Measurements from ENCODE around the gene TNXB. TPM values are rescaled to one million over a fixed set of nuclear protein-coding genes. Genes with fewer than 3 reads are reported as not detected.
"Not testable (repeated sequence)": the region's sequence is repeated elsewhere in the genome, so short reads cannot be mapped to it uniquely, and the experiment has no call there.

TNXB gene
- total and polyA plus RNA-seq, 5 experiments from 2014 or later: 0.13 to 17.8 (median 14.5) TPM; not detected in 2

DNA sequence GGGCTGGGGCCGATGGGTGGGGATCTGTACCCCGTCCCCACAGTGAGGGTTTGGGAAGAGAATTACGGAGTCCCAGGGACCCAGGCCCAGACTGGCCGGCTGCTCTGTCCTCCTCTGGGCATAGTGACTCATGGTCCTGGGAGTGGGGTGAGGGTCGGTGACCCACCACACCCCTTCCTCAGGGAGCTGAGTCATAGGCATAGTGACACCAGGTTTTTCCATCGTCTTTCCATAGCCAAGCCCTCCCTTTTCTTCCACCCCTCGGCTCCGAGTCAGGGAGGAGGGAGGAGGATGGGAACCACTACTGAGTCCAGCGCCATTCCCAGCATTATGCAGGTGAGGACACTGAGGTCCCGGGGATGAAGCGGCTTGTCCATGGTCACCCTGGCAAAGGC, 62.1 kb downstream of the TNXB start:
- Mint-ChIP-seq H3K36me3 (no peaks in the 10 kb centered on the region), H3K4me3 (no peak overlapping the region), H3K27ac (no peak overlapping the region), H3K9me3 (no peaks in the 10 kb centered on the region), H3K4me1 (peaks cover 0 to 10% (median 5%) of the 10 kb centered on the region in 4 donors), H3K27me3 (no peaks in the 10 kb centered on the region)
- no peak for DNase-seq
- POLR2A ChIA-PET: no interaction called here
- no peak for ATAC-seq

DNA sequence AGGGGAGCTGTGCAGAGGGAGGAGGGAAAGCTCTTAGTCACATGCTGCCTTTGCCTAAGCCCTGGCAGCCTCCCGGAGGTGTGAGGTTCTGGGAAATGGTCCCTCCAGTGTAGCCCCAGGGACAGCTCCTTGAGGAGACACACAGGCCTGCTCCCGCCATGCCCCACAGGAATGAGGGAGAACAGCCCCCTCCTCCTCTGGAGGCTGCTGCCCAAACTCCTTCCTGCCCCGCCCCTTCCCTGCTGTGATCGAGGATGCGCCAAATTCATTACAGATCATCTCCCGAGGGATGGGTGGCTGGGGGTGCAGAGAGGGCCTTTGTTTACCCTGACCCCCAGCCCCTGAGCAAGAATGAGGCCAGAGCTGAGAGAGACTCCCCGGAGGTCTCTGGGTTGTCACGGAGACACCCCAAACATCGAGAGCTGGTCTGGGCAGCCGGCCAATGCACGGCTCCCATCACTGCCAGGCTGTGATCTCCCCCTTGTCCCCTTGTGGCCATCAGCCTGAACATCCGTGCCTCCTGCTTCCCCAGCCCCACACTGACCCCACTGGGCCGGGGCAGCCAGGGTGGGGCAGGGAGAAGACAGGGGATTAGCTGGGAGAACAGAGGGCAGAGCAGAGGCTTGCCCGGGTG, 62.6 kb downstream of the TNXB start:
- Mint-ChIP-seq H3K4me1 (peaks cover 0 to 10% (median 5%) of the 10 kb centered on the region in 4 donors), H3K36me3 (no peaks in the 10 kb centered on the region), H3K9me3 (no peaks in the 10 kb centered on the region), H3K27ac (peak overlapping the region in 1 of 10 donors; percentile 43), H3K4me3 (no peak overlapping the region), H3K27me3 (no peaks in the 10 kb centered on the region)
- POLR2A ChIA-PET: interaction anchor here (0.5 kb wide), 1 partner anchor 150 kb away, joined by 5 read pairs; no protein-coding TSS in a partner anchor
- no peak for DNase-seq
- no peak for ATAC-seq

DNA sequence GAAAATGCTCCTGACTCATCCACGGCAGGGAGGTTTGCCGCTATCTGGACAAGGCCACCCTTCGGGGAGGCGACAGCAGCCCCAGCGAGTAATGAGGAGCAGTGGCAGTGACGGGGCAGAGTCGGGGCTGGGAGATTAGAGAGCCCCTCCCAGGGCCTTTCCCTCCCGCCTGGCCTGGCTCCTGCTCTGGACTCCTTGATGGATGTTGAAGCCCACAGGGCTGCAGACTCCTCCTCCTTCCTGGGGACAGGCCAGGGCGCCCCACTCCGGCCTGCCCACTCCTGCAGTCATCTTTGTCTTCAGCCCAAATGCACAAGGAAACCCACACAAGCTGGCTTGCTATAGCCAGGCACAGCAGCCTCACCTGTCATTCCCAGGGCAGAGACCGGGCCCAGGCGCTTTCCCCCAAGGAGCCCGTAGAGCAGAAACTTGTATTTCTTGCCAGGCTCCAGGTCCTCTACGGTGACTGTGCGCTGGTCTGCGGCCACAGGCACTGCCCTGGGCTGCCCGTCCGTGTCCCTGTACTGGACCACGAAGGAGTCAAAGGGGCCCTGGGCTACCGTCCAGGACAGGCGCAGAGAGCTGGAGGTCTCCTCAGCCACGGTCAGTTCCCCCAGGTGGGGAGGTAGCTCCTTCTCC, 63.2 kb downstream of the TNXB start:
- Mint-ChIP-seq H3K27ac (no peak overlapping the region), H3K36me3 (no peaks in the 10 kb centered on the region), H3K9me3 (no peaks in the 10 kb centered on the region), H3K27me3 (no peaks in the 10 kb centered on the region), H3K4me1 (peaks cover 0 to 9% (median 5%) of the 10 kb centered on the region in 4 donors), H3K4me3 (no peak overlapping the region)
- POLR2A ChIA-PET: interaction anchor here (0.5 kb wide), 1 partner anchor 151 kb away, joined by 5 read pairs; no protein-coding TSS in a partner anchor
- DNase-seq (no peak), ATAC-seq (no peak)

DNA sequence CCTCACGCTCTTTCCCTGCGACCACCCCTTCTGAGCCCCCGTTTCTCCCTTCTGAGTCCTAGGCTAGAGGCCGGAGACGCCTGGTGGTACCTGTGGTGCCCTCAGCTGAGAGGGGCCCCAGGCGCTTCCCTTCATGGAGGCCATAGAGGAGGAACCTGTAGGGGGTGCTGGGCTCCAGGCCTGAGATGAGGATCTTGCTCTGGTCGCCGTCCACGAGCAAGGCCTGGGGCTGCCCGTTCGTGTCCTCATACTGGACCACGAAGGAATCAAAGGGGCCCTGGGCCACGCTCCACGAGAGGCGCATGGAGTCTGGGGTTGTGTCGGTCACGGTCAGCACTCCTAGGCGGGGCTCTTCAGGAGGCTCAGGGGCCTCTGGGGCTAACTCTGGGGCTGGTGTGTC, 64.2 kb downstream of the TNXB start:
- ATAC-seq, H3K27ac Mint-ChIP-seq, DNase-seq, H3K36me3 Mint-ChIP-seq, H3K27me3 Mint-ChIP-seq, H3K4me1 Mint-ChIP-seq, POLR2A ChIA-PET, H3K9me3 Mint-ChIP-seq, H3K4me3 Mint-ChIP-seq: not testable (repeated sequence)

DNA sequence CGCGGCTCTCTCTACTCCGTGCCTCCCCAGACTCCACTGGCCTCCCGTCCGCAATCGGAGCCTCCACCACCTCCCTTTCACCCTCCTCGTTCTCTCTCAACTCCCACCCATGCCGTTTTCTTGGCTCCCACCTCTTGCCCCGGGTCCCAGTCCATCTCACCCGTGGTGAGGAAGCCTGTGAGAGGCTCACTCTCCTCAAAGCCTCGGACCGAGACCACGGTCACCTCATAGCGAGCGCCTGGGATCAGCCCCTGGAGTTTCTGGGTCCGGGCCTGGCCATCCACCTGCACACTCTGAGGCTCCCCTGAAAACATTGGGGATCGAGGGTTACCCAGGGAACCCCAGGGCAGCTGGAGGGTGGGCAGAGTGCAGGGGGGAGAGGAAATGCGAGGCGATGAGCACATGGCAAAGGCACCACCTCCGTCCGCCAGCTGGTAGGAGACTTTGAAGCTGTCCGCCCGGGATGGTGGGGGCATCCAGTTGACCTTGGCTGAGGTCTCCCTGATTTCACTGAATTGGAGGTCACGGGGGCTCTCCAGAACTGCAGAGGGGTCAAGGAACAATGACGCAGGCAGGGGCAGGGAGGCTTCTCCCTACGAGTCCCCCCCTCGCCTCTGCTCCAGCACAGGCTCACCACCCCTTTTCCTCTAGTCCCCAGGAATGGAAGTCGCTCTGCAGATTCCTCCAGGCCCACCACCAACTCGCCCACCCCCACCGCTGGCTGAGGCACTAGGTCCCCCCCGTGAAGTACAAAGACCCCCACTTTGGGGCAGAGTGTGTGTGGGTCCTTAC, 65.4 kb downstream of the TNXB start:
- H3K27me3 Mint-ChIP-seq, DNase-seq, H3K9me3 Mint-ChIP-seq, POLR2A ChIA-PET, ATAC-seq, H3K4me3 Mint-ChIP-seq, H3K4me1 Mint-ChIP-seq, H3K27ac Mint-ChIP-seq, H3K36me3 Mint-ChIP-seq: not testable (repeated sequence)

DNA sequence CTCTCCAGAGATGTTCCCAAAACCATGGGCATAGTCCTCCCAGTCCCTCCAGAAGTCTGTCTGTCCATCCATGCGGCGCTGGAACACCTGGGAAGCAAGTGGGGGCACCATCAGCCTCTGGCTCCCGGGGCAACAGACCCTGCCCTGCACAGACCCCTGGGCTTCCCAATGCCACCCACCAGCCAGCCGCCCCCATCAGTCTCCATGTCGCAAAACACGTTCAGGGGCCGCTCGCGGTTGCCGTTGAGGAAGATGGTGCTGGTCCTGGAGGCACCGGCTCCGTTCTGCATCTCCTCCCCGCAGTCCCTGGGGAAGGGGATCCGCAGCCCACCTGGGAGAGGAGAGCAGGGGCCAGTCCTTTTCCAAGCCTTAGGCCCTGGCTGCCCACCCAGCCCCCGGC, 66.9 kb downstream of the TNXB start:
- ATAC-seq, POLR2A ChIA-PET, H3K27me3 Mint-ChIP-seq, H3K4me3 Mint-ChIP-seq, H3K4me1 Mint-ChIP-seq, H3K27ac Mint-ChIP-seq, DNase-seq, H3K36me3 Mint-ChIP-seq, H3K9me3 Mint-ChIP-seq: not testable (repeated sequence)

DNA sequence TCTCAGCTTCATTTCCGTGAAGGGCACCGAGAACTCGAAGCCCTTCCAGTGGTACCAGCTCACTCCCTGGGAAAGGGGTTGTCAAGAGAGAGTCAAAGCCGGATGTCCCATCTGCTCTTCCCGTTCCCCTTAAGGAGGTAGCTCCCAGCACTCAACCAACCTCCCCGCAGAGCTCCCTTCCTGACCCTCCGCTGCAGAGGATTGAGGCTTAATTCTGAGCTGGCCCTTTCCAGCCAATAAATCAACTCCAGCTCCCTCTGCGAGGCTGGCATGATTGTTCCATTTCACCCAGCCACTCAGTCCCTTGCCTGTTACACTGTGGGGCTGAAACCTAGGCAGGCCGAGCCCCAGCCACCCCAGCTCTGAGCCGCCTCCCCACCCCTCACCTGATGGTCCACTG, 67.8 kb downstream of the TNXB start:
- H3K9me3 Mint-ChIP-seq, ATAC-seq, POLR2A ChIA-PET, H3K4me1 Mint-ChIP-seq, H3K27ac Mint-ChIP-seq, H3K4me3 Mint-ChIP-seq, DNase-seq, H3K27me3 Mint-ChIP-seq, H3K36me3 Mint-ChIP-seq: not testable (repeated sequence)

DNA sequence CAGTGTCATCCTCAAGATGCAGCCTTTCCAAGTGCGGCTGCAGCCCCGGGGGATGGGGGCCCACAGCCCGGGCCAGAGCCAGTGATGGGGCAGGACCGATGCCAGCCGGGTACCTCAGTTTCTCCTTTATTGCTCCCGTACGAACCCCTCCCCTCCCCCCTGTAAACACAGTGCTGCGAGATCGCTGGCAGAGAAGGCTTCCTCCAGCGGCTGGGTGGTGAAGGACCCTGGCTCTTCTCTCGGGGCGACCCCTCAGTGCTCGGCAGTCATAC, 68.2 kb downstream of the TNXB start:
- H3K27ac Mint-ChIP-seq, DNase-seq, H3K4me1 Mint-ChIP-seq, H3K4me3 Mint-ChIP-seq, POLR2A ChIA-PET, H3K27me3 Mint-ChIP-seq, H3K9me3 Mint-ChIP-seq, H3K36me3 Mint-ChIP-seq, ATAC-seq: not testable (repeated sequence)

DNA sequence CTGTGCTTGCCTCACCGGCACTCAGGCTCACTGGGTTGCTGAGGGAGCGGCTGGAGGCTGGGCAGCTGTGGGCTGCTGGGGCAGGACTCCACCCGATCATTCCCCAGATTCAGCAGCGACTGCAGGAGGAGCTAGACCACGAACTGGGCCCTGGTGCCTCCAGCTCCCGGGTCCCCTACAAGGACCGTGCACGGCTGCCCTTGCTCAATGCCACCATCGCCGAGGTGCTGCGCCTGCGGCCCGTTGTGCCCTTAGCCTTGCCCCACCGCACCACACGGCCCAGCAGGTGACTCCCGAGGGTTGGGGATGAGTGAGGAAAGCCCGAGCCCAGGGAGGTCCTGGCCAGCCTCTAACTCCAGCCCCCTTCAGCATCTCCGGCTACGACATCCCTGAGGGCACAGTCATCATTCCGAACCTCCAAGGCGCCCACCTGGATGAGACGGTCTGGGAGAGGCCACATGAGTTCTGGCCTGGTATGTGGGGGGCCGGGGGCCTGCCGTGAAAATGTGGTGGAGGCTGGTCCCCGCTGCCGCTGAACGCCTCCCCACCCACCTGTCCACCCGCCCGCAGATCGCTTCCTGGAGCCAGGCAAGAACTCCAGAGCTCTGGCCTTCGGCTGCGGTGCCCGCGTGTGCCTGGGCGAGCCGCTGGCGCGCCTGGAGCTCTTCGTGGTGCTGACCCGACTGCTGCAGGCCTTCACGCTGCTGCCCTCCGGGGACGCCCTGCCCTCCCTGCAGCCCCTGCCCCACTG, 68.7 kb downstream of the TNXB start:
- H3K36me3 Mint-ChIP-seq, H3K9me3 Mint-ChIP-seq, H3K4me3 Mint-ChIP-seq, H3K27me3 Mint-ChIP-seq, DNase-seq, POLR2A ChIA-PET, H3K27ac Mint-ChIP-seq, H3K4me1 Mint-ChIP-seq, ATAC-seq: not testable (repeated sequence)

DNA sequence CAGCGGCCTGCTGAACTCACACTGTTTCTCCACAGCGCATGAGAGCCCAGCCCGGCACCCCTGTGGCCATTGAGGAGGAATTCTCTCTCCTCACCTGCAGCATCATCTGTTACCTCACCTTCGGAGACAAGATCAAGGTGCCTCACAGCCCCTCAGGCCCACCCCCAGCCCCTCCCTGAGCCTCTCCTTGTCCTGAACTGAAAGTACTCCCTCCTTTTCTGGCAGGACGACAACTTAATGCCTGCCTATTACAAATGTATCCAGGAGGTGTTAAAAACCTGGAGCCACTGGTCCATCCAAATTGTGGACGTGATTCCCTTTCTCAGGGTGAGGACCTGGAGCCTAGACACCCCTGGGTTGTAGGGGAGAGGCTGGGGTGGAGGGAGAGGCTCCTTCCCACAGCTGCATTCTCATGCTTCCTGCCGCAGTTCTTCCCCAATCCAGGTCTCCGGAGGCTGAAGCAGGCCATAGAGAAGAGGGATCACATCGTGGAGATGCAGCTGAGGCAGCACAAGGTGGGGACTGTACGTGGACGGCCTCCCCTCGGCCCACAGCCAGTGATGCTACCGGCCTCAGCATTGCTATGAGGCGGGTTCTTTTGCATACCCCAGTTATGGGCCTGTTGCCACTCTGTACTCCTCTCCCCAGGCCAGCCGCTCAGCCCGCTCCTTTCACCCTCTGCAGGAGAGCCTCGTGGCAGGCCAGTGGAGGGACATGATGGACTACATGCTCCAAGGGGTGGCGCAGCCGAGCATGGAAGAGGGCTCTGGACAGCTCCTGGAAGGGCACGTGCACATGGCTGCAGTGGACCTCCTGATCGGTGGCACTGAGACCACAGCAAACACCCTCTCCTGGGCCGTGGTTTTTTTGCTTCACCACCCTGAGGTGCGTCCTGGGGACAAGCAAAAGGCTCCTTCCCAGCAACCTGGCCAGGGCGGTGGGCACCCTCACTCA, 69.5 kb downstream of the TNXB start:
- not testable (repeated sequence) for ATAC-seq
- POLR2A ChIA-PET: interaction anchor here (0.5 kb wide), 1 partner anchor 422 kb away, joined by 3 read pairs; no protein-coding TSS in a partner anchor

DNA sequence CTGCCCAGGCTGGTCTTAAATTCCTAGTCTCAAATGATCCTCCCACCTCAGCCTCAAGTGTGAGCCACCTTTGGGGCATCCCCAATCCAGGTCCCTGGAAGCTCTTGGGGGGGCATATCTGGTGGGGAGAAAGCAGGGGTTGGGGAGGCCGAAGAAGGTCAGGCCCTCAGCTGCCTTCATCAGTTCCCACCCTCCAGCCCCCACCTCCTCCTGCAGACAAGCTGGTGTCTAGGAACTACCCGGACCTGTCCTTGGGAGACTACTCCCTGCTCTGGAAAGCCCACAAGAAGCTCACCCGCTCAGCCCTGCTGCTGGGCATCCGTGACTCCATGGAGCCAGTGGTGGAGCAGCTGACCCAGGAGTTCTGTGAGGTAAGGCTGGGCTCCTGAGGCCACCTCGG, 70.3 kb downstream of the TNXB start:
- H3K27me3 Mint-ChIP-seq, H3K36me3 Mint-ChIP-seq, H3K4me1 Mint-ChIP-seq, ATAC-seq, H3K27ac Mint-ChIP-seq, DNase-seq, H3K9me3 Mint-ChIP-seq, H3K4me3 Mint-ChIP-seq: not testable (repeated sequence)
- POLR2A ChIA-PET: interaction anchor here (0.5 kb wide), 1 partner anchor 421 kb away, joined by 3 read pairs; no protein-coding TSS in a partner anchor

More for the DNA sequence above, 69.5 kb downstream of the TNXB start:
- not testable (repeated sequence) for DNase-seq, H3K36me3 Mint-ChIP-seq, H3K4me3 Mint-ChIP-seq, H3K9me3 Mint-ChIP-seq, H3K27ac Mint-ChIP-seq, H3K27me3 Mint-ChIP-seq, H3K4me1 Mint-ChIP-seq

All from naive thymus-derived CD8-positive, alpha-beta T cell (primary cell).